HCT116 (cell line): ENCODE data around the gene NLRP6. TPM values are rescaled to one million over a fixed set of nuclear protein-coding genes. Genes with fewer than 3 reads are reported as not detected.

Source experiments
- ATAC-seq: fragments of 200-7000 bp; cut with Tn5 transposase; 2 replicates; pipeline ENCODE4 v1.9.1; 2020; ENCODE audit warnings: mild to moderate bottlenecking, moderate library complexity
- BruUV-seq: library from RNA; stranded (reverse); fragments of 400-500 nt; replicated peaks from 2 replicates; lab custom pipeline; 2021; lab: Mats Ljungman, UMichigan
- CTCF ChIA-PET: fragments of 300-600 bp; sonication (Branson Sonifier 250); formaldehyde crosslinking; loops from one replicate; lab custom pipeline; 2021; ENCODE audit warnings: antibody characterized with exemption; lab: Charles Lee
- POLR2A ChIA-PET: fragments of 300-600, 350-600 bp; sonication (Branson Sonifier 250); formaldehyde crosslinking; loops from one replicate; lab custom pipeline; 2021; ENCODE audit warnings: antibody characterized with exemption; lab: Charles Lee
- RAD21 ChIA-PET, 2 experiments: fragments of 300-600 bp; sonication (Branson Sonifier 250); formaldehyde crosslinking; loops; one replicate each; lab custom pipeline; 2023; ENCODE audit warnings: low total read pairs in 2 of 2; ENCODE audit not compliant: uncharacterized antibody in 2 of 2, unreplicated experiment in 2 of 2, low non-redundant PET in 1 of 2; lab: Charles Lee
- DNase-seq: peaks from one replicate; pipeline ENCODE4 v3.0.0-alpha.2; 2010; ENCODE audit warnings: low read depth, low spot score
- H2AFZ ChIP-seq: fragments of 200-600 bp; shearing (Covaris generic), sonication (generic); 2 replicates; pipeline ENCODE4 v1.6.1; 2017; ENCODE audit warnings: low read depth, mixed run types, mixed read lengths, antibody characterized with exemption, low read length; ENCODE audit not compliant: poor library complexity, severe bottlenecking
- H3K27ac ChIP-seq: 2 replicates; pipeline ENCODE4 v1.5.1; 2012; ENCODE audit warnings: low read depth, low read length
- H3K27me3 ChIP-seq: fragments of 200-600 bp; sonication (generic); 2 replicates; pipeline ENCODE4 v1.6.1; 2016; ENCODE audit warnings: mixed run types, low read length, mixed read lengths; ENCODE audit not compliant: insufficient read depth
- H3K36me3 ChIP-seq, 2 experiments: fragments of 200-500 bp in 1 of 2; fragments of 200-600 bp in 1 of 2; sonication (Bioruptor generic) in 1 of 2; sonication (generic) in 1 of 2; 2 replicates each; pipeline versions ENCODE4 v1.5.1 to v1.6.1; 2014 to 2016; ENCODE audit warnings: low read length in 2 of 2, inconsistent platforms in 1 of 2, mixed read lengths in 1 of 2, mixed run types in 1 of 2; ENCODE audit not compliant: insufficient read depth in 2 of 2, control insufficient read depth in 1 of 2
- H3K4me1 ChIP-seq, 2 experiments: fragments of 200-600 bp in 1 of 2; sonication (generic) in 1 of 2; 2 replicates each; pipeline versions ENCODE4 v1.5.1 to v1.6.1; 2012 to 2017; ENCODE audit warnings: low read length in 2 of 2, inconsistent platforms in 1 of 2, mild to moderate bottlenecking in 1 of 2, mixed read lengths in 1 of 2, mixed run types in 1 of 2, moderate library complexity in 1 of 2; ENCODE audit not compliant: insufficient read depth in 2 of 2, control insufficient read depth in 1 of 2
- H3K4me2 ChIP-seq: fragments of 200-600 bp; sonication (generic); 2 replicates; pipeline ENCODE4 v1.6.1; 2017; ENCODE audit warnings: mixed run types, low read length, mixed read lengths
- H3K4me3 ChIP-seq, 2 experiments: fragments of 200-600 bp in 1 of 2; sonication (generic) in 1 of 2; replicated peaks in 1 of 2; 2 replicates each; pipeline ENCODE4 v1.5.1; 2011 to 2016; ENCODE audit warnings: low read length in 2 of 2, control low read depth in 1 of 2, low read depth in 1 of 2, mild to moderate bottlenecking in 1 of 2, mixed read lengths in 1 of 2, mixed run types in 1 of 2
- H3K79me2 ChIP-seq: fragments of 200-600 bp; sonication (generic); 2 replicates; pipeline ENCODE4 v1.6.1; 2017; ENCODE audit warnings: mild to moderate bottlenecking, mixed run types, low read length, moderate library complexity, mixed read lengths; ENCODE audit not compliant: insufficient read depth
- H3K9ac ChIP-seq: fragments of 200-600 bp; sonication (generic); 2 replicates; pipeline ENCODE4 v1.6.1; 2016; ENCODE audit warnings: low read length, mixed read lengths
- H3K9me2 ChIP-seq: fragments of 200-600 bp; sonication (generic), shearing (Covaris generic); 2 replicates; pipeline ENCODE4 v1.6.1; 2017; ENCODE audit warnings: mixed run types, mild to moderate bottlenecking, moderate library complexity; ENCODE audit not compliant: insufficient read depth
- H3K9me3 ChIP-seq, 2 experiments: fragments of 200-500 bp in 1 of 2; fragments of 200-600 bp in 1 of 2; sonication (Bioruptor generic) in 1 of 2; sonication (generic) in 1 of 2; 2 replicates each; pipeline ENCODE4 v1.6.1; 2014 to 2017; ENCODE audit warnings: low read length in 2 of 2, mixed read lengths in 2 of 2, inconsistent platforms in 1 of 2, low read depth in 1 of 2, mild to moderate bottlenecking in 1 of 2, mixed run types in 1 of 2, moderate library complexity in 1 of 2; ENCODE audit not compliant: control insufficient read depth in 1 of 2, insufficient read depth in 1 of 2
- H4K20me1 ChIP-seq: fragments of 200-600 bp; sonication (generic), shearing (Covaris generic); 2 replicates; pipeline ENCODE4 v1.6.1; 2017; ENCODE audit warnings: mixed run types, mild to moderate bottlenecking, moderate library complexity; ENCODE audit not compliant: insufficient read depth
- ATF3 ChIP-seq: IDR thresholded peaks from 2 replicates; pipeline ENCODE4 v1.6.1; 2012
- CBX3 ChIP-seq: IDR thresholded peaks from 2 replicates; pipeline ENCODE4 v1.6.1; 2012; ENCODE audit warnings: low read depth
- CEBPB ChIP-seq: IDR thresholded peaks from 2 replicates; pipeline ENCODE4 v1.6.1; 2012; ENCODE audit warnings: low read depth
- EGR1 ChIP-seq: IDR thresholded peaks from 2 replicates; pipeline ENCODE4 v1.6.1; 2012; ENCODE audit warnings: low read depth
- ELF1 ChIP-seq: IDR thresholded peaks from 2 replicates; pipeline ENCODE4 v1.6.1; 2012; ENCODE audit warnings: low read depth, borderline replicate concordance
- EZH2 ChIP-seq: fragments of 200-600 bp; sonication (generic); IDR thresholded peaks from 2 replicates; pipeline ENCODE4 v1.6.1; 2017; ENCODE audit warnings: antibody characterized with exemption, mixed run types
- MAX ChIP-seq: IDR thresholded peaks from 2 replicates; pipeline ENCODE4 v1.6.1; 2012
- POLR2A ChIP-seq: IDR thresholded peaks from 2 replicates; pipeline ENCODE4 v1.7.0; 2011; ENCODE audit warnings: borderline replicate concordance; ENCODE audit not compliant: insufficient read depth, insufficient read length; ENCODE audit errors: extremely low read depth
- POLR2AphosphoS5 ChIP-seq: IDR thresholded peaks from 2 replicates; pipeline ENCODE4 v1.6.1; 2011; ENCODE audit warnings: mild to moderate bottlenecking, low read depth, low read length, moderate library complexity
- RAD21 ChIP-seq: IDR thresholded peaks from 2 replicates; pipeline ENCODE4 v1.6.1; 2012; ENCODE audit warnings: low read depth, mild to moderate bottlenecking
- SIN3A ChIP-seq: IDR thresholded peaks from 2 replicates; pipeline ENCODE4 v1.6.1; 2012; ENCODE audit warnings: low read depth
- SP1 ChIP-seq: IDR thresholded peaks from 2 replicates; pipeline ENCODE4 v1.6.1; 2012; ENCODE audit warnings: low read depth
- SRF ChIP-seq: IDR thresholded peaks from 2 replicates; pipeline ENCODE4 v1.6.1; 2012; ENCODE audit warnings: low read depth
- TCF7L2 ChIP-seq: IDR thresholded peaks from 2 replicates; pipeline ENCODE4 v1.7.0; 2011; ENCODE audit warnings: borderline replicate concordance, inconsistent platforms; ENCODE audit not compliant: insufficient read depth, insufficient read length; ENCODE audit errors: extremely low read depth
- YY1 ChIP-seq: IDR thresholded peaks from 2 replicates; pipeline ENCODE4 v1.6.1; 2011; ENCODE audit warnings: low read length, low read depth, moderate library complexity, mild to moderate bottlenecking; ENCODE audit not compliant: insufficient replicate concordance; ENCODE audit errors: extremely low read depth
- ZFX ChIP-seq: fragments of 450-650 bp; IDR thresholded peaks from 2 replicates; pipeline ENCODE4 v1.6.1; 2017
- intact Hi-C: fragments of 100-400 bp; cut with micrococcal nuclease; formaldehyde crosslinking; loops from 2 replicates; pipeline ENCODE4 v1.10.0; 2022
- total RNA-seq: library from RNA; stranded (reverse); gene quantifications from one replicate; pipeline ENCODE4 v1.2.1, GENCODE V29; 2021; ENCODE audit not compliant: unreplicated experiment

Gene NLRP6
- total RNA-seq, 1 experiment from 2014 or later, result not detected

DNA sequence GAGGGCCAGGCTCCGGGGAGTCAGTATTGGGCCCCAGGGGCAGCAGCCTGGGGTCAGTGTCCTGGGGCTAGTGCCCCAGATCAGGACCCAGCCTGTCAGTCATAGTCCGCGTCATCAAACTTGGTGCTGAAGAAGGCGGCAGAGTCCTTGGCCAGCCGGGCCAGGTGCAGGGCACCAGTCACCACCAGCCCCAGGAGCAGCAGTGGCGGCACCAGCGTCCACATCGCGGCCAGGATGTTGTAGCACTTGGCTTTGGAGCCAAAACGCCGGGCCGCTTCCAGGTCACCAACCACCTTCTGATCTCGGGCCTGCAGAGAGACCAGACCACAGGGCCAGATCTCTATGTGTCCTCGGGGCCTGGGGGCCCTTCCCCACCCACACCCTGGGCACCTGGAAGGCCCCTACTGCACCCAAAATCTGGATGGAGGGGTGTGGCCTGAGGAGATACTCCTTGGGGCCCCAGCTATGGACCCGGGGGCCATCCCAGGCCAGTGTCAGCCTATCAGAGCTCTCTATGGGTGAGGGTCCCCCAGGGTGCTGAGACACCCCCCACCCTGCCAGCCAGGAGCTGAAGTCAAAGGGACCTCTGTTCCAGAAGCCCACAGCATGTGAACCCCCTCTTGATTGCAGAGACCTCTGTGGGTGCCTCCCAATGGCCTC is 20.3 kb downstream of the NLRP6 start:
- Histone ChIP-seq H3K27ac (no peak overlapping the region; the same call in 1 of the 2 replicates), H3K9me3 (no peaks in the 10 kb centered on the region), H3K27me3 (no peaks in the 10 kb centered on the region), H3K9ac (no peak overlapping the region), H3K79me2 (no peaks in the 10 kb centered on the region), H3K4me3 (no peak overlapping the region), H3K9me2 (no peaks in the 10 kb centered on the region), H3K4me1 (peaks cover 0 to 3% of the 10 kb centered on the region in 2 experiments; a peak in 1 of 4 replicates), H3K36me3 (peaks cover 0 to 5% of the 10 kb centered on the region in 2 experiments; a peak in 2 of 4 replicates), H4K20me1 (no peaks in the 10 kb centered on the region), H3K4me2 (no peak overlapping the region), H2AFZ (no peak overlapping the region)
- ATAC-seq (no peak), DNase-seq (no peak)
- ChIA-PET CTCF (no interaction called here), POLR2A (interaction anchor here (1.3 kb wide), 1 partner anchor 9 kb away, joined by 3 read pairs; the partner anchor contains the start of gene IFITM2), RAD21 (no interaction called here)
- no TSS peak for BruUV-seq
- TF ChIP-seq ZFX (no peak), CEBPB (no peak), ELF1 (no peak), RAD21 (no peak), POLR2AphosphoS5 (no peak), ATF3 (no peak), TCF7L2 (no peak), SIN3A (no peak), CBX3 (no peak), SRF (no peak), SP1 (no peak), MAX (no peak), EZH2 (no peak), EGR1 (no peak), POLR2A (no peak), YY1 (no peak)
- intact Hi-C loops, result no loop called here
